Bronchial epithelial cell (primary cell): Measurements from ENCODE around the gene POLR3F. TPM values are rescaled to one million over a fixed set of nuclear protein-coding genes. Genes with fewer than 3 reads are reported as not detected.
A peak's percentile ranks its signal among the peaks of the same experiment; 100 is the strongest.

Source experiments
- DNase-seq: peaks from one replicate; pipeline ENCODE4 v3.0.0-alpha.2; 2010; ENCODE audit warnings: low read depth
- FAIRE-seq: peaks from 2 replicates; lab custom pipeline; 2011; peaks lifted over from hg19 to GRCh38; lab: Jason Lieb, UNC
- H3K27me3 ChIP-seq: 2 replicates; pipeline ENCODE4 v1.5.1; 2011; ENCODE audit warnings: low read length; ENCODE audit not compliant: control insufficient read depth, insufficient read depth
- H3K36me3 ChIP-seq: 2 replicates; pipeline ENCODE4 v1.5.1; 2011; ENCODE audit warnings: low read length; ENCODE audit not compliant: control insufficient read depth, insufficient read depth
- H3K4me3 ChIP-seq: 2 replicates; pipeline ENCODE4 v1.5.1; 2011; ENCODE audit warnings: mild to moderate bottlenecking, low read depth, low read length, control low read depth
- CTCF ChIP-seq: IDR thresholded peaks from 2 replicates; pipeline ENCODE4 v1.5.1; 2011; ENCODE audit warnings: mild to moderate bottlenecking, moderate library complexity, low read length, control low read depth, inconsistent platforms; ENCODE audit not compliant: insufficient read depth, severe bottlenecking
- total RNA-seq: library from RNA; depleted of rRNA; stranded (reverse); fragments of >200 nt; gene quantifications from 2 replicates; pipeline ENCODE4 v1.2.1, GENCODE V29; 2014

The POLR3F gene
- 6.3 and 9.1 TPM in 2 replicates for total RNA-seq

GRCh38 chr20:18466894-18467730 lies at the start of gene POLR3F, which contains the start of gene DZANK1:
Gene POLR3F, plus strand, starts transcription at chr20:18467390. Its CDS starts 117 bp downstream, at chr20:18467507.
Gene DZANK1, minus strand, starts transcription at chr20:18467030. Its CDS starts 1,672 bp downstream, at chr20:18465358.
- Histone ChIP-seq H3K27me3 (no peaks in the 10 kb centered on the region), H3K36me3 (no peaks in the 10 kb centered on the region), H3K4me3 (peak within 1 kb of the TSS; percentile 71)
- DNase-seq (peak; percentile 87), FAIRE-seq (no peak)
- TF ChIP-seq CTCF: no peak

- Histone ChIP-seq H3K36me3 (no peaks in the 10 kb centered on the region), H3K27me3 (no peaks in the 10 kb centered on the region), H3K4me3 (no peak overlapping the region)
- no peak for DNase-seq
- TF ChIP-seq CTCF: no peak
- no peak for FAIRE-seq
Measured at GRCh38 chr20:18421608-18422007, 45.6 kb upstream of the POLR3F start.

GRCh38 chr20:18427214-18427613 lies 40.0 kb upstream of the POLR3F start:
- DNase-seq: no peak
- FAIRE-seq: no peak
- no peak for TF ChIP-seq CTCF
- H3K36me3 ChIP-seq: no peaks in the 10 kb centered on the region
- no peaks in the 10 kb centered on the region for H3K27me3 ChIP-seq
- no peak overlapping the region for H3K4me3 ChIP-seq

GRCh38 chr20:18428490-18429173 lies 38.6 kb upstream of the POLR3F start:
- no peaks in the 10 kb centered on the region for H3K36me3 ChIP-seq
- H3K4me3 ChIP-seq: no peak overlapping the region
- no peaks in the 10 kb centered on the region for H3K27me3 ChIP-seq
- no peak for TF ChIP-seq CTCF
- no peak for DNase-seq
- no peak for FAIRE-seq

GRCh38 chr20:18430172-18430826 lies 36.9 kb upstream of the POLR3F start:
- Histone ChIP-seq H3K36me3 (no peaks in the 10 kb centered on the region), H3K4me3 (no peak overlapping the region), H3K27me3 (no peaks in the 10 kb centered on the region)
- no peak for DNase-seq
- FAIRE-seq: no peak
- TF ChIP-seq CTCF: no peak
